Renal cortical epithelial cell (primary cell): ENCODE measurements around the gene ATL1. TPM values are rescaled to one million over a fixed set of nuclear protein-coding genes. Genes with fewer than 3 reads are reported as not detected.
A peak's percentile ranks its signal among the peaks of the same experiment; 100 is the strongest.
"Not testable (repeated sequence)": the region's sequence is repeated elsewhere in the genome, so short reads cannot be mapped to it uniquely, and the experiment has no call there.

Source experiments
- DNase-seq: peaks from one replicate; pipeline ENCODE4 v3.0.0-alpha.2; 2011; ENCODE audit warnings: low read depth
- total RNA-seq: library from RNA; depleted of rRNA; stranded (reverse); fragments of >200 nt; gene quantifications from 2 replicates; pipeline ENCODE4 v1.2.3, GENCODE V29; 2014

Gene ATL1
- total RNA-seq, 1 donor from 2014 or later: 3.7 TPM

GRCh38 chr14:50601394-50601793 is 41.4 kb downstream of the ATL1 start:
- DNase-seq: peak; percentile 13

DNA sequence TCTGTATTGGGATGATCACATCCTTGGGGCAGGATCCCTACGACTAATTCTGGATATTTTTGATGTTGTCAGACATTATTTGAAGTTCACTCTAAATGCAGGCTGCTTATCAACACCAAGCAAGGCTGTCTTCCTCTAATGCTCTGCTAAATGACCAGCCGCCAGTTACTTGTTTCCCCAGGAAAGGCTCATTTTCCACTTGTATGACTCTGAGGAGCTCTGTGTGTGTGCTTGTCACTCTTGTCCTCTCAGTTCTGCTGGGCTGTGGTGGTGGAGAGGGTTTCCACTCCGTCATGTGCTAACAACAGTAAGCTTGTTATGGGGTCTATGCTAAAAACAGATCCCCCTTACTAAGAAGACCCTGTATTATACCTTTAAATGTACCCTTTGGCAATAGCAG is 42.1 kb downstream of the ATL1 start:
- DNase-seq: no peak

- DNase-seq: no peak
Observed at GRCh38 chr14:50603565-50603964, 43.6 kb downstream of the ATL1 start.

GRCh38 chr14:50605766-50606165 is 45.8 kb downstream of the ATL1 start:
- no peak for DNase-seq

DNA sequence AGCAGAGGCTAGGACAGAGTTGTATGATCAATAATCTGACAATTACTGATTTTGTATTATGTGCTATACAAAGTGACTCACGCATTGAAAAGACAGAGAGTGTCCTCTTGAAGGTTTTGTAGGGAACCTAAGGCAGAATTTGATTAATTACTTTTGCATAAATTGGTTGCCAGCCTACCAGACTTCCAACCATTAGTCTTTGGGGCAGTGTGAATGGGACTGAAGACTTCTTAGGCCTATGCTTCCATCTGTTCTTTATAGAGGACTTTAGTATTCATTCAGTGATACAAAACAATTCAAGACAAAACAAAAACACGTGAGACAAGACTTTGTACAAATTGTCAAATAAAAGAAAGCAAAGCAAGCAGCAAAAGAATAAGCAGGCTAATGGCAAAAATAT is 46.5 kb downstream of the ATL1 start:
- DNase-seq: no peak

DNA sequence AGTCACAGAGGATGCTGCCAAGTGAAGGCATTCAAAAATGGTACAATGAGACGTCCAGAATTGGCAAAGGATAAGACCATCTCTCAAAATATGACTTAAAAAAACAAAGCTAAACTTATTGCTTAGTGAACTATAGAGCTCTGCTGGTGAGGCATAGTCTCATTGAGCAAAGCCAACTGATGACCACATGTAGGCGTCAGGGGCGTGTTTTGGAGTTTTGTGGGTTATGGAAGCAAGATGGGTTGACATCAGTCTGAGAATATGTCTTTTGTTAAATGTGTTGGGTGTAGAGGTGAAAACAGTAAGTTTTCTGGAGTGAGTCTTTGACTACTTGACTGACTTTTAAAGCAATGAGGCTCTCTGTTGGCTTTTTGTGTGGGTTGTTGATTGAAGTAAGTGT is 47.2 kb downstream of the ATL1 start:
- no peak for DNase-seq

DNA sequence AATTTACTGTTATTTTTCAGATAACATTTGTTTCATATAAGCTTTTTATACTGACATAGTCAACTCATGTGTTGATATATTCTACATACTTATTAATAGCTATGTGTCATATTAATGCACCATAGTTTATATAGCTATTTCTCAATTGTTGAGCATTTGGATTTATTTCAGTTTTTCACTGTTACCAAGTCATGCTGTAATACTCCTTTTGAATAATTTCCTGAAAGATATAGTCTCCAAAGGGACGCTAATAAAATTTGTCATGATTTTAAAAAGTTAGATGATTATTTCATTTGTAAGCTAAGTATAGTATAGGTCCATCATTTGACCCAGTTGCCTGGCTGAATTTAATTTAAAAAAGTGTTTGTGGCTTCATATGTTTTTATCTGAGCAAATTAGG is 47.8 kb downstream of the ATL1 start:
- no peak for DNase-seq

GRCh38 chr14:50608302-50608851 is 48.4 kb downstream of the ATL1 start:
- DNase-seq: no peak

DNA sequence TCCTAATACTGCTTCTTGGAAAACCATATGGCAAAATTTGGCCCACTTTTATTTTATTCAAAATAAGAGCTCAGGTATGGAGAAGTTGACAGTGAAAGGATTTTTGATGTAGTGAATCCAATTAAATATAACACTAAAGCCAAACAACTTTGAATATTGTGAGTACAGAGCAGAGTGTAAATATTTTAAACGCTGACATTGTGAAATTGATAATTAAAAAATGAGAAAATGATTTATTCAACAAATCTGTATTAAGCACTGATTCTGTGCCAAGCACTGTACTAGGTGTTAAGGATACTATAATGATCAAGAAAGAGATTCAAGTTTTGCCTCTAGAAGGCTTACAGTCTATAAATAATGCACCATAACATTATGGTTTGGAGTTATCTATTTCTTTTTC is 50.5 kb downstream of the ATL1 start:
- no peak for DNase-seq

DNA sequence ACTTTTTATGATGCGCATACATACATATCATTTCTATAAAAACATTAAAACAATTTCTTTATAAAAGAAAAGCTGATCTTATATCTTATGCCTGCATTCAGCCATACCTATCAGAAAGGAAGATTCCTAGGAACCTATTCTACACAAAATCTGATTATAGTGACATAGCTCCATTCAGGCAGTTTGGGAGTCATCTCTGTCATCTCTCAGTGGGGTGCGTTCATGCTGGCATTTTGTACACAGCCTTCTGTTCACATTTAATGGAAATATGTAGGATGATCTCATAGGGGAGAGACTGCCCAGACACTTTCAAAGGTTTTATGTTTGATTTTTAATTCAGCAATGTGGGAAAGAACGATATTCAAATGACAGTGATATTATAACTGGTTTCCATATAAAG is 52.9 kb downstream of the ATL1 start:
- DNase-seq: no peak

DNA sequence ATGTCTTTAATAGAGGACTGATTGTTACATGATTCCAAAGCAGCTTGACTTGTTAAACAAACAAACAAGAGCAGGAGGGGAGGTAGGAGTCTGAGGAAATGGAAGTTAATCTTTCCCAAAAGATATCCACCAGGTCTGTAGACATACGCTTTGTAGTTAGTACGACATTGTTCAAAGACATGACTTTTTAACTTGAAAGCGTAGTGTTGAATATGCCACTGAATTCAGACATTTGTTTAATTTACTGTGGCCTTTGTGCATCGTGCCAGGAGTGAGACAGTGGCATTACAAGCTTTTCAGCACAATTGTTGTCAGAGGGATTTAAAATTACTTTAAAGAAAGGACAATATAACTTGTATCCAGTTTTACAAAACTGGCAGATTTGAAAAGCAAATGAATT is 55.1 kb downstream of the ATL1 start:
- no peak for DNase-seq

DNA sequence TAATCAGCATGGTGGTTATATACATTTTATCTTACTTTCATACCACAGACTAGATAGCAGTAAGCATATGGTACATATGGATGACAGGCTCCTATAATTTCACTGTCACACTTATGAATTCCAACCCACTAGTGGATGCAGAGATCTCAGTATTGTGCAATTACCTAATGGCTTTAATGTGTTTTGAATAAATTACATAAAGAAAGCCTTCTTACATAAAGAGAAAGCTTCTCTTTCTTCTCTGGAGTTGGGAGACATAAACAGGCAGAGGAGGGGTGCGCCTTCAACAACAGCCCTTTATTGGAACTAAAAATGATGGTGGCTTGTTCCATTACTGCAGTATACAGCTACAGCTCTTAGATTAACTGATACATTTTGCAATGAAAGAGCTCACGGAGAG is 55.6 kb downstream of the ATL1 start:
- DNase-seq: no peak

DNA sequence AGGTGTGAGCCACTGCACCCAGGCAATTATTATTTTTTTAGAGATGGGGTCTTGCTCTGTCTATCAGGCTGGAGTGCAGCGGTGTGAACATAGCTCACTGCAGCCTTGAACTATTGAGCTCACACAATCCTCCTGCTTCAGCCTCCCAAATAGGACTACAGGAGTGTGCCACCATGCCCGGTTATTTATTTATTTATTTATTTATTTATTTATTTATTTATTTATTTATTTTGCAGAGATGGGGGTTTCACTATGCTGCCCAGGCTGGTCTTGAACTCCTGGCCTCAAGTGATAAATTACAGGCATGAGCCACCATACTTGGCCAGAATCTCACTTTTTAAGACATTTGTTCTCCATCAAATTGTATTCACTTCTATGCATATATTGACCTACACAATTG is 56.3 kb downstream of the ATL1 start:
- DNase-seq: no peak

- peak; percentile 53 for DNase-seq
Observed at GRCh38 chr14:50619569-50620141, 59.7 kb downstream of the ATL1 start.

- no peak for DNase-seq
Observed at GRCh38 chr14:50620341-50620740, 60.4 kb downstream of the ATL1 start.

- DNase-seq: no peak
Observed at GRCh38 chr14:50622978-50623377, 63.0 kb downstream of the ATL1 start.

- DNase-seq: no peak
Observed at GRCh38 chr14:50624447-50624846, 64.5 kb downstream of the ATL1 start.

DNA sequence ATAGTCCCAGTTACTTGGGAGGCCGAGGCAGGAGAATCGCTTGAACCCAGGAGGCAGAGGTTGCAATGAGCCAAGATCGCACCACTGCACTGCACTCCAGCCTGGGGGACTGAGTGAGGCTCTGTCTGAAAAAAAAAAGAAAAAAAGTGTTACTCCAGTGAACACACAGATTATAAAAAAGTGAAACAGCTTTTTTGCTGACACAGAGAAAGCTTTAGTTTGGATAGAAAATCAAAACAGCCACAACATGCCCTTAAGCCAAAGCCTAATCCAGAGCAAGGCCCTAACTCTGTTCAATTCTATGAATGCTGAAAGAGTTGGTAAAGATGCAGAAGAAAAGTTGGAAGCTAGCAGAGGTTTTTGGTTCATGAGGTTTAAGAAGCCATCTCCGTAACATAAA is 65.0 kb downstream of the ATL1 start:
- DNase-seq: not testable (repeated sequence)

DNA sequence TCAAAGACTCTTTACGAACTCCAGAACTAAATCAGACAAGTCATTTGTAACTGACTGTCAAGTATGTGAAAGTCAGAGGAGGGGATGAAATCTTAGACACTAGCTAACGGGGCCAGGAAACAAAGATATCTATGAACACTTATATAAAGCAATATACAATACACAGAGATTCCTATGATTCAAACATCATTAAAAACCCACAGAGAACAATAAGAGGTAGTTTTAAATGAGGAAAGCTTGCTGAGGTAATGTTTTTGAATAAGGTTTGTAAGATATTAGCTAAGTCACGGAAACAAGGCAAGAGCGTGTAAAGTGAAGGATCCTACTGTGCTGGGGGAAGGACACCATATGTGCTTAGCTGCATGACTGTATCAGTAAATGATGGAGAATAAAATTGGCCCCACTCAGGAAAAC is 71.5 kb downstream of the ATL1 start:
- no peak for DNase-seq

DNA sequence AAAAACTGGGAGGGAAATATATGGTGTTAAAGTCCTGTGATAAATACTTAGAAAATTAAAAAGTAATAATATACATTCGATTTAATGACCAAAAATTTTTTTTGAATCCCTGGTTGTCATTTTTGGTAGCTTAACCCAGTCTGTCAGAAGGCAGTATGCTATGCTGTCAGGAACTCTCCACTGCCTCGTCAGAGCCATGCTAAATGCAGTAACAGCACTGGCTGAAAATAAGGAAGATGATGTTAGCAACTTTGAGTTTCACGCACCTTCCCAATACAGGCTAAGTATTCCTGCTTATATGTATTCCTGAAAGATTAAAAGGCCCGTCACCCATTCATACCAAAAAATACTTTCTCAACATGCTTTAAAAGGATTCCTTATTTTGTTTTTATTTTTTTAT is 74.0 kb downstream of the ATL1 start:
- no peak for DNase-seq

DNA sequence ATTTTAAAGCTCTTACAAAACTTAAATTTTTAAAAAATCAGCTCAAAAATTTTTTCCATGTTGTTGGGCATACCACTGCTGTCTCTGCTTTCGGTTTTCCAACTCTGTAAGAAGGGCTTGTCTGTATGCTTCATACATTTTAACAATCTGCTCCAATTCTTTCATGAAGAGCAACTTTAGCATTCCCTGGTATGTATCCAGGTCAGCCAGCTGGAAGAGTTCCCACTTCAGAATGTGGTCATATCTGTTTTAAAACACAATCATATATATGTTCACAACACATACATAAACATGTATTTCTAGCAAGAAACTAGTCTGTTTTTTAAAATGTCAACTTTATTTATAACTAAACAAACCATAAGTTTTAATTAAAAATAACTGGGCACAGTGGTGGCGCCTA is 75.2 kb downstream of the ATL1 start:
- DNase-seq: no peak

- no peak for DNase-seq
Observed at GRCh38 chr14:50647282-50647681, 87.3 kb downstream of the ATL1 start.

- no peak for DNase-seq
Observed at GRCh38 chr14:50647753-50648152, 87.8 kb downstream of the ATL1 start.

GRCh38 chr14:50649691-50650090 is 89.7 kb downstream of the ATL1 start:
- DNase-seq: no peak
